SK-N-SH (cell line): ENCODE measurements around the gene UBA3.

ENCODE experiments used
- EP300 ChIP-seq, 2 experiments: IDR thresholded peaks; 2 replicates each; pipeline versions ENCODE4 v1.4.0 to v1.6.1; 2012; ENCODE audit warnings: borderline replicate concordance in 1 of 2, low read depth in 1 of 2, low read length in 1 of 2
- EZH2phosphoT487 ChIP-seq: fragments of 200-600 bp; sonication (generic); IDR thresholded peaks from 2 replicates; pipeline ENCODE4 v1.6.1; 2017; ENCODE audit warnings: low read depth, mixed run types, mild to moderate bottlenecking, antibody characterized with exemption, moderate library complexity, borderline replicate concordance
- MXI1 ChIP-seq: IDR thresholded peaks from 2 replicates; pipeline ENCODE4 v1.6.1; 2012; ENCODE audit warnings: mild to moderate bottlenecking, low read depth, low read length, improper control_type of control experiment
- SMC3 ChIP-seq: IDR thresholded peaks from 2 replicates; pipeline ENCODE4 v1.6.1; 2012; ENCODE audit warnings: low read depth, low read length, improper control_type of control experiment
- TCF12 ChIP-seq: IDR thresholded peaks from 2 replicates; pipeline ENCODE4 v1.4.0; 2012
- TF ChIP-seq, protein P1 (sequence below): IDR thresholded peaks from 2 replicates; pipeline ENCODE4 v1.4.0; 2012; ENCODE audit warnings: low read depth
- TF ChIP-seq, protein P2 (sequence below): fragments of 200-600 bp; sonication (generic); IDR thresholded peaks from 2 replicates; pipeline ENCODE4 v1.6.1; 2017; ENCODE audit warnings: antibody characterized with exemption, mild to moderate bottlenecking, moderate library complexity

DNA sequence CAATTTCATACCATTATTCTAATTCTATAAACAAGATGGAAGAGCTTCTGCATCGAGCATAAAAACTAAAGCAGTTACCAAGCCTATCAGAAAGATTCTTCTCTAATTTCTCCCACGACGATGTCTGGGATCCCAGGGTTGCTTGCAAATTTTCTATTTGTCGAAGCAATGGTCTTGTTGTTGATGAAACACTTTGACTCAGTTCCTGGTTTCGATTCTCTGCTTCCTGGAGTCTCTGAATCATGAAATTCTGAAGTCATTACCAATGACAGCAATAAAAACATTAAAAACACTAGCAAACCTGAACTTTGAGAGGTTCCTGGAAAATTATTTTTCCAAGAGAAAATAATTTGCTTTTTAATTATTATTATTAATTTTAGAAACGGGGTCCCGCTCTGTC, 46.7 kb downstream of the UBA3 start:
- TF ChIP-seq, protein P1, sequence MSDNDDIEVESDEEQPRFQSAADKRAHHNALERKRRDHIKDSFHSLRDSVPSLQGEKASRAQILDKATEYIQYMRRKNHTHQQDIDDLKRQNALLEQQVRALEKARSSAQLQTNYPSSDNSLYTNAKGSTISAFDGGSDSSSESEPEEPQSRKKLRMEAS: no peak
- TF ChIP-seq MXI1 (no peak), TCF12 (peak; percentile 37; the same call in 1 of the 2 replicates), EZH2phosphoT487 (no peak), EP300 (IDR thresholded peaks at IDR 0.05; ENCODE audit: borderline replicate concordance in 1 of 2, low read depth in 1 of 2, low read length in 1 of 2) (no peak), SMC3 (no peak)
- TF ChIP-seq, protein P2, sequence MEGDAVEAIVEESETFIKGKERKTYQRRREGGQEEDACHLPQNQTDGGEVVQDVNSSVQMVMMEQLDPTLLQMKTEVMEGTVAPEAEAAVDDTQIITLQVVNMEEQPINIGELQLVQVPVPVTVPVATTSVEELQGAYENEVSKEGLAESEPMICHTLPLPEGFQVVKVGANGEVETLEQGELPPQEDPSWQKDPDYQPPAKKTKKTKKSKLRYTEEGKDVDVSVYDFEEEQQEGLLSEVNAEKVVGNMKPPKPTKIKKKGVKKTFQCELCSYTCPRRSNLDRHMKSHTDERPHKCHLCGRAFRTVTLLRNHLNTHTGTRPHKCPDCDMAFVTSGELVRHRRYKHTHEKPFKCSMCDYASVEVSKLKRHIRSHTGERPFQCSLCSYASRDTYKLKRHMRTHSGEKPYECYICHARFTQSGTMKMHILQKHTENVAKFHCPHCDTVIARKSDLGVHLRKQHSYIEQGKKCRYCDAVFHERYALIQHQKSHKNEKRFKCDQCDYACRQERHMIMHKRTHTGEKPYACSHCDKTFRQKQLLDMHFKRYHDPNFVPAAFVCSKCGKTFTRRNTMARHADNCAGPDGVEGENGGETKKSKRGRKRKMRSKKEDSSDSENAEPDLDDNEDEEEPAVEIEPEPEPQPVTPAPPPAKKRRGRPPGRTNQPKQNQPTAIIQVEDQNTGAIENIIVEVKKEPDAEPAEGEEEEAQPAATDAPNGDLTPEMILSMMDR: no peak
